GM21515 (cell line): Measurements from ENCODE around the gene IGFL3.
"Not testable (repeated sequence)": the region's sequence is repeated elsewhere in the genome, so short reads cannot be mapped to it uniquely, and the experiment has no call there.

Source experiments
- ATAC-seq: cut with Tn5 transposase; IDR thresholded peaks from one replicate; pipeline ENCODE4 v1.9.1; 2021; ENCODE audit not compliant: unreplicated experiment

IGFL3 gene

DNA sequence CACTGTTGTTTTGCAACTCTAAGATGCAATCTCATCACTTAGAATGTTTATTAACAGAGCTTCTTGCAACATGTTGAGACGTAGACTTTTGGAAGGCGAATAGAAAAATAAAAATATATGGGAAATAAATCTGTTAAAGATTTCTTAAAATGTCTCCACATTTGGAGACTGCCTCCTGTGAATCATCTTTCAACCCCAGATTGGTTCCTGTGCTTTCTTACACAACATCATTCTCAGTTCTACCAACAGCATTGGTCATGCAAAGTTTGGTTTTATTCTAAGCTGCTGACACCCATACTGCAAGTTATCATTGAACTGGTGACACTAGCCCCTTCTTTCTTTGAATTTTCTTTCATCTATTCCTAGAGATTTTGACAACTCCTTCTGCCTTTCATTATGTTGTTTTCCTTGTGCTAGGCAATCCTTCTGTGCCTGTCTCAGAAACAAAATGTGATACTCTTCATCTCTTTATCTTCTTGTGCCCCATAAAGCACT, 1.6 kb upstream of the IGFL3 start:
- no peak for ATAC-seq

GRCh38 chr19:46125447-46125846, 959 bp upstream of the IGFL3 start:
- ATAC-seq: no peak

GRCh38 chr19:46118136-46118535, 6.4 kb downstream of the IGFL3 start:
- no peak for ATAC-seq

DNA sequence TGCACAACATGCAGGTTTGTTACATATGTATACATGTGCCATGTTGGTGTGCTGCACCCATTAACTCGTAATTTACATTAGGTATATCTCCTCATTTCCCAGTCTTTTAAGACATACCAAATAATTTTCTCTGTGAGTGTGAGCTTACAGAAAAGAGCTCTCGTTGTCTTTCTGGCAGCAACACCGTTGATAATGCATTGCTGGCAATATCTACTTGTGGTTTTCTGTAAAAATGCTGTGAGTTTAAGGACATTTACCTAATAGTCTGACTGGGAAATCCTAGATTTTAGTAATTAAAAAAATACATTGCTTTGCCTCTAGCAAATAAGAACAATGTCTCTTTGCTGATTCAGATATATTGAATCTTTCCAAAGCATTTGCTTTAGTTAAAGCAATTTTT, 8.4 kb downstream of the IGFL3 start:
- ATAC-seq: no peak

DNA sequence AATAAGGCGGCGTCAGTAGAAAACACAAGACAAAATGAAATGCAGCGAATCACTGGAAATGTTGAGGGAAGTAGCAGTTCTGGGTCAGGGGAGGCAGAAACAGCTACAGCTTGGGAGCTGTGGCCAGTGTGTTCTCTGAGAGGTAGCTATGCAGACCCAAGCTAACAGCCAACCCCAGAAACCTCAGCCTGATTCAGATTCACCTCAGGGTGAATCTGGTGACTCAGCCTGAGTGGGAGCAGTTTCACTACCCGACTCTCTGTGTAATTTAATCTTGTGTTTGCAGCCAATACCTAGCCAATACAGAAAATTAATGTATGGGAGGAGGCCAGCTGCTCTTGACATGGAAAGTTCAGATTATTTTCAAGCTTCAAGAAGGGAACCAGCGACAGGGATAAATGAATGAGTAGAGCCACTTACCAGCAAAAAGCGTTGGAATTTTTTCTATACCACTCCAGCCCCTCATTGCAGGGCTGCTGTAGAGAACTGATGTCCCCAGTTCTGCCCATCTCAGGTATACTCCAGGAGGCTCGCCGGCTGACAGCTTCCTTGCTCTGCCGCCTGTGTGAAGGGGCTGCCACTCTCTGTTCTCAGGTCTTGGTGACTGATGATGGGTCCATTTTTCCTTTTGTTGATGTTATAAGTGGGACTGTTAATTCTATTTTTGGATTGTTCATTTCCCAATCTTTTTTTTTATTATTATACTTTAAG, 8.9 kb downstream of the IGFL3 start:
- ATAC-seq: no peak

- ATAC-seq: no peak
Observed at GRCh38 chr19:46113726-46114125, 10.8 kb downstream of the IGFL3 start.

- no peak for ATAC-seq
Observed at GRCh38 chr19:46112527-46112926, 12.0 kb downstream of the IGFL3 start.

DNA sequence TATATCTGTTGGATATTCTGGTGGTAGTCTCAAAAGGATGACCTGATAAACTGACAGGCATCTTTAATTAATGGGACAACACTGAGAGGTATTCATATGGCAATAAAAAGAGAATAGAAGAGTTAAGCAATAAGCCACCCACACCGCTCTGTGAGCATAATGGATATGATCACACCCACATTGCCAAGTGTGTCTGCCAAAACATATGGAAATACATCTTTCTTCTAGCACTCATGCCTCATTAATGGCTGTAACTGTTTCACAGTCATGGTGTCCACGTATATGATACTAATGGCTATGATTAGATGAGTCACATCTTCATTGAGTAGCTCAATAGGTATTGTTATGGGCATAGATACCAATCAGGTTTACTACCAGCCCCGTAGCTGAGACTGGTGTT, 13.1 kb downstream of the IGFL3 start:
- ATAC-seq: no peak

DNA sequence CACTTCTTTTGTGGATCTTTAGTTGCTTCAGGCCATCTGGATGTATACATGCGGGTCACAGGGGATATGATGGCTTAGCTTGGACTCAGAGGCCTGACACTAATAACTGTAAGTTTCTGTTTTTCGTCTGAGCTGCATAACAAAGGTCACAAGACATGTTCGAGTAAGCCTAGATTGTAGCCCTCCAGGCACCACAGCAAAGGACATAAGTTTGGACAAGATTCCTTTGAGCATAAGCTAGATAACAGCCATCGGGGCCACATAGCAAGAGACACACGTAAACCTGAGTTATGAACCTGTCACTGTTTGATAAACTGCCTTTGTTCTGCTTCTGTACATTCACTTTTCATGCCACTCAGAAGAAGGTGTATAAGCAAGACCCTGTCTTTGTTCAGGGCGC, 14.6 kb downstream of the IGFL3 start:
- ATAC-seq: no peak

- no peak for ATAC-seq
Observed at GRCh38 chr19:46107371-46107770, 17.1 kb downstream of the IGFL3 start.

GRCh38 chr19:46102333-46102732, 22.2 kb downstream of the IGFL3 start:
- ATAC-seq: not testable (repeated sequence)

GRCh38 chr19:46101293-46101692, 23.2 kb downstream of the IGFL3 start:
- ATAC-seq: no peak

GRCh38 chr19:46100344-46100743, 24.1 kb downstream of the IGFL3 start:
- no peak for ATAC-seq

DNA sequence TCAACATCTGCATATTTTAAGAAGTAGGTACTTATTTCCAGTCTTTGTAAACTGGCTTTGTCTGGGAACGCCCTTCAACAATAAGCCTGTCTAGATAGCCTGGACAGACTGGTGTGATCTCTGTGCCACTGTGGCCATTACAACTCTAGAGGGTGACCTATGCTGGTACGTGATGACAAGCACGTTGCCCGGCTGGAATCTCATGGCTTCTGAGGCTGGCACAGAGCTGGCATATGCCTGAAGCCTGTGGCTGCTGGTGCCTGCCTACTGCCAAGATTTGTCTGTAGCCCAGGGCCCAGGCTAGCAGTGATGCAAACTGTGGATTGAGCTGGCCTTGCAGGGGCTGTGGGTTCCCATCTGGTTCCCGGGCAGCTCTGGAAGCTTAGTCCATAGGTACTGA, 34.0 kb downstream of the IGFL3 start:
- no peak for ATAC-seq

- no peak for ATAC-seq
Observed at GRCh38 chr19:46089432-46089831, 35.1 kb downstream of the IGFL3 start.

- no peak for ATAC-seq
Observed at GRCh38 chr19:46088101-46088500, 36.4 kb downstream of the IGFL3 start.

DNA sequence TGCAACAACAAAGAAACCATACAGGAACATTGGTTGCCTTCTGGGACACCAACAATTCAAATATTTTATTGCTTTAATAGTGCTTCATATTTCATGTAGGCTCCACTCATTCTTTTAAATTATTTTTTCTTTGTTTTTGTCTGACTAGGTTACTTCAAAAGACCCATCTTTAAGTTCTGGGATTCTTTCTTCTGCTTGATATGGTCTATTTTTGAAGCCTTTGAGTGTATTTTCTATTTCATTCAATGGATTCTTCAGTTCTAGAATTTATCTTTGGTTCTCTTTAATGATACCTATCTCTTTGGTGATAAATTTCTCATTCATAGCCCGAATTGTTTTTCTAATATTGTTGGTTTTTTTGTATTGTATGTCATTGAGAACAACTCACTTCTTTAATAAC, 38.6 kb downstream of the IGFL3 start:
- ATAC-seq: no peak

- no peak for ATAC-seq
Observed at GRCh38 chr19:46082728-46083050, 41.8 kb downstream of the IGFL3 start.

GRCh38 chr19:46081928-46082727, 42.4 kb downstream of the IGFL3 start:
- no peak for ATAC-seq

DNA sequence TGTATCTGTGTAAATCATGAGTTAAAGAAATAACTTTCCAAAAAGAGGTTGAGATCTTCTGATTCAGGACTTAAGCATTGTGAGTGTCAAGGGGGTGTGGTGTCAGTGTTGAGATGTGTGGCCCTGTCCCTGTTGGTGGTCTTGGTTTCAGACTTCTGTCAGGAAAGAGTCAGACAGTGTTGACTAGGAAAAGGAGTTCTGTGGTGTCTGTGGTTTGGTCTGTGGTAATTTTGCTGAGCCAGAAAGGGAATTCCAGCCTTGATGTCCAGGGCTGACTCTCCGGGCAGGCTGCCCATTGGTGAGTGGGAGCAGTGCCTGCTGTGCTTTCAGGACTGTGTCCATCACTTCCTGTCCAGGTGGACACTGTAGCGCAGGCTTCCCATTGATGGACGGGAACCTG, 43.9 kb downstream of the IGFL3 start:
- ATAC-seq: no peak

DNA sequence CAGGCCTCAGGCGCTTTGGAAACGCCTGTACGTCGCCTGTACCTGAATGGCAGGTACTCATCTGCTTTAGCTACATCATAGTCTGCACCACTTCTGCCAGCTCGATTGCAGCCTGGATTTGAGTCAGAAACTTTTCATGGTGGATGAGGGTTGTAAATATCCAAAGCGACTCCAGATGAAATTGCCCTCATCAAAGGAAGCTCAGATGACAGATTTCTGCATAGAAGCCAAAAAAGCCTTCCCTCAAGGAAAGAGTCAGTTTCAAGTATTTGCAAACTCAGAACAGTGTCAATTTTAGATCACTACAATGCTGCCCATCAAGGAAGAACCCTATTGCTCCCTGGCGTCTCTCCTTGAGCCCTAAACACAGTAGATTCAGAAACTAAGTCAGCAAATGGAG, 44.9 kb downstream of the IGFL3 start:
- ATAC-seq: no peak

- ATAC-seq: not testable (repeated sequence)
Observed at GRCh38 chr19:46078573-46079332, 45.7 kb downstream of the IGFL3 start.
